Measurements from ENCODE around the gene ADPRM.
"Not testable (repeated sequence)": the region's sequence is repeated elsewhere in the genome, so short reads cannot be mapped to it uniquely, and the experiment has no call there.

Gene ADPRM

GRCh38 chr17:10697092-10698081, at the start of gene ADPRM, which contains the start of gene SCO1:
TSS of gene ADPRM (plus strand) at chr17:10697594. CDS start at chr17:10704927, 7,333 bp downstream.
TSS of gene SCO1 (minus strand) at chr17:10697533. CDS start at chr17:10697507, 26 bp downstream.
- DNase-seq = peak; percentile 91

GRCh38 chr17:10648381-10648780, 49.0 kb upstream of the ADPRM start:
- DNase-seq = no peak

- DNase-seq = no peak
Observed at GRCh38 chr17:10648956-10649355, 48.4 kb upstream of the ADPRM start.

- no peak for DNase-seq
Observed at GRCh38 chr17:10649602-10650001, 47.8 kb upstream of the ADPRM start.

GRCh38 chr17:10651927-10652326, 45.5 kb upstream of the ADPRM start:
- no peak for DNase-seq

GRCh38 chr17:10652984-10653659, 44.3 kb upstream of the ADPRM start:
- no peak for DNase-seq

- no peak for DNase-seq
Observed at GRCh38 chr17:10653987-10654386, 43.4 kb upstream of the ADPRM start.

GRCh38 chr17:10657148-10657547, 40.2 kb upstream of the ADPRM start, which contains the start of gene MYH3:
TSS of gene MYH3 (minus strand) at chr17:10657309. CDS start at chr17:10655064, 2,245 bp downstream.
- DNase-seq = no peak

- DNase-seq = no peak
Observed at GRCh38 chr17:10657879-10658278, 39.5 kb upstream of the ADPRM start.

GRCh38 chr17:10661437-10661836, 36.0 kb upstream of the ADPRM start:
- DNase-seq = no peak

GRCh38 chr17:10663231-10663630, 34.2 kb upstream of the ADPRM start:
- DNase-seq = no peak

GRCh38 chr17:10664571-10664970, 32.8 kb upstream of the ADPRM start:
- no peak for DNase-seq

- no peak for DNase-seq
Observed at GRCh38 chr17:10666906-10667305, 30.5 kb upstream of the ADPRM start.

GRCh38 chr17:10668775-10669174, 28.6 kb upstream of the ADPRM start:
- no peak for DNase-seq

- DNase-seq = no peak
Observed at GRCh38 chr17:10673312-10673711, 24.1 kb upstream of the ADPRM start.

GRCh38 chr17:10674704-10675103, 22.7 kb upstream of the ADPRM start:
- no peak for DNase-seq

- no peak for DNase-seq
Observed at GRCh38 chr17:10681866-10682446, 15.4 kb upstream of the ADPRM start.

- peak; percentile 15 for DNase-seq
Observed at GRCh38 chr17:10683853-10684252, 13.5 kb upstream of the ADPRM start.

- DNase-seq = no peak
Observed at GRCh38 chr17:10687499-10687898, 9.9 kb upstream of the ADPRM start.

GRCh38 chr17:10695875-10696407, 1.5 kb upstream of the ADPRM start:
- not testable (repeated sequence) for DNase-seq

- DNase-seq = no peak
Observed at GRCh38 chr17:10698096-10698818, 863 bp downstream of the ADPRM start.

GRCh38 chr17:10699856-10700255, 2.5 kb downstream of the ADPRM start:
- DNase-seq = peak; percentile 57

Measured in CD4-positive, alpha-beta T cell treated with Interleukin-17A for 1 hour (primary cell).